ENCODE results near the gene STYXL1. TPM values are rescaled to one million over a fixed set of nuclear protein-coding genes. Genes with fewer than 3 reads are reported as not detected.
A peak's percentile ranks its signal among the peaks of the same experiment; 100 is the strongest.
"Not testable (repeated sequence)": the region's sequence is repeated elsewhere in the genome, so short reads cannot be mapped to it uniquely, and the experiment has no call there.

The STYXL1 gene, protein sequence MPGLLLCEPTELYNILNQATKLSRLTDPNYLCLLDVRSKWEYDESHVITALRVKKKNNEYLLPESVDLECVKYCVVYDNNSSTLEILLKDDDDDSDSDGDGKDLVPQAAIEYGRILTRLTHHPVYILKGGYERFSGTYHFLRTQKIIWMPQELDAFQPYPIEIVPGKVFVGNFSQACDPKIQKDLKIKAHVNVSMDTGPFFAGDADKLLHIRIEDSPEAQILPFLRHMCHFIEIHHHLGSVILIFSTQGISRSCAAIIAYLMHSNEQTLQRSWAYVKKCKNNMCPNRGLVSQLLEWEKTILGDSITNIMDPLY
- 46.3 TPM for total RNA-seq (ENCODE audit: unreplicated experiment)
- long read RNA-seq, partial matches to known transcripts = 1 of 16 reads
- long read RNA-seq, other reads (novel, unspliced or antisense) = 12 of 16 reads

DNA sequence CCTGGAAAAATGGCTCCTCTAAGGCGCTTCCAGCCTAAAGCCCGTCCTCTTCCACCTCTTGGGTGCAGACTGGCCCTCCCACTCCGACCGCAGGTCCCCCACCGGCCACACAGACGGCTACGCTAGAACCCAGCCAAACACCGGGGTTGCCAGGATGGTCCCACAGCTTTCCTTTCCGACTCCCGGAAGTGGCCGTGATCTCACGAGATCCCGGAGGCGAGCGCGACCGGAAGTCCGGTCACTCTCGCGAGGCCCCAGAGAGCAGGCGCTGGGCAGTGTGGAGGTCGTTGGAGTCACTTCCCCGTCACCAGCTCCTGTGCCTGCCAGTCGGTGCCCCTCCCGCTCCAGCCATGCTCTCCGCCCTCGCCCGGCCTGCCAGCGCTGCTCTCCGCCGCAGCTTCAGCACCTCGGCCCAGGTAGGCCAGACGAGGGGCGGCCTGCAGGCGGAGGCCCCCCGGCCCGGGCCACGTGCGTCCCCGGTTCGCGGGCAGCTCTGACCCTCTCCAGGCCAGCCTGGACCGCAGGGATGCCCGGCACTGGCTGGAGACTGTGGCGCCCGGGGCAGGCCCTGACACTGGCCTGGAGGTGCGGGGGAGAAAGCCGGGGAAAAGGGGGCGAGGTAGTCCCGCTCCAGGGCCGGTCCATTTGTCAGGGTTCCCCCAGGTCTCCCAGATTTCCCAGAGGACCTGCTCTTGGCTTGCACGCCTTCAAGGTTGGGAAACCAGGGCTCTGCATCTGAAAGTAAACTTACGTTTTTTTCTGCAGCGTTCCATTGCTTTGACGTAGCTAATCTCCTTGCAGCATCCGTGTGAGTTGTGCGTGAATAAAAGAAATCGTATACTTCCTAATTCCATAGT, at the start of gene STYXL1, which contains the start of gene MDH2:
Gene STYXL1, minus strand, starts transcription at position 190 of the 857 bp plus-strand sequence. CDS start 17,477 bp downstream, outside the sequence.
Gene MDH2, plus strand, starts transcription at position 296 of the 857 bp plus-strand sequence. Its CDS starts 55 bp downstream, at position 351.
- H3K27ac Mint-ChIP-seq (ENCODE audit: unreplicated experiment) = peak within 1 kb of the TSS; percentile 99
- peaks cover 23% of the 10 kb centered on the region for H3K4me1 Mint-ChIP-seq (ENCODE audit: unreplicated experiment)
- TF ChIP-seq, protein P1, sequence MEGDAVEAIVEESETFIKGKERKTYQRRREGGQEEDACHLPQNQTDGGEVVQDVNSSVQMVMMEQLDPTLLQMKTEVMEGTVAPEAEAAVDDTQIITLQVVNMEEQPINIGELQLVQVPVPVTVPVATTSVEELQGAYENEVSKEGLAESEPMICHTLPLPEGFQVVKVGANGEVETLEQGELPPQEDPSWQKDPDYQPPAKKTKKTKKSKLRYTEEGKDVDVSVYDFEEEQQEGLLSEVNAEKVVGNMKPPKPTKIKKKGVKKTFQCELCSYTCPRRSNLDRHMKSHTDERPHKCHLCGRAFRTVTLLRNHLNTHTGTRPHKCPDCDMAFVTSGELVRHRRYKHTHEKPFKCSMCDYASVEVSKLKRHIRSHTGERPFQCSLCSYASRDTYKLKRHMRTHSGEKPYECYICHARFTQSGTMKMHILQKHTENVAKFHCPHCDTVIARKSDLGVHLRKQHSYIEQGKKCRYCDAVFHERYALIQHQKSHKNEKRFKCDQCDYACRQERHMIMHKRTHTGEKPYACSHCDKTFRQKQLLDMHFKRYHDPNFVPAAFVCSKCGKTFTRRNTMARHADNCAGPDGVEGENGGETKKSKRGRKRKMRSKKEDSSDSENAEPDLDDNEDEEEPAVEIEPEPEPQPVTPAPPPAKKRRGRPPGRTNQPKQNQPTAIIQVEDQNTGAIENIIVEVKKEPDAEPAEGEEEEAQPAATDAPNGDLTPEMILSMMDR (IDR thresholded peaks at IDR 0.05; ENCODE audit: unreplicated experiment) = no peak
- H3K27me3 Mint-ChIP-seq (ENCODE audit: unreplicated experiment) = peaks cover 5% of the 10 kb centered on the region
- peak; percentile 95 for DNase-seq (ENCODE audit: low spot score)
- peaks cover 17% of the 10 kb centered on the region for H3K36me3 Mint-ChIP-seq (ENCODE audit: low read depth, unreplicated experiment)
- H3K9me3 Mint-ChIP-seq (ENCODE audit: unreplicated experiment) = no peaks in the 10 kb centered on the region
- H3K4me3 Mint-ChIP-seq (ENCODE audit: unreplicated experiment) = peak within 1 kb of the TSS; percentile 99

DNA sequence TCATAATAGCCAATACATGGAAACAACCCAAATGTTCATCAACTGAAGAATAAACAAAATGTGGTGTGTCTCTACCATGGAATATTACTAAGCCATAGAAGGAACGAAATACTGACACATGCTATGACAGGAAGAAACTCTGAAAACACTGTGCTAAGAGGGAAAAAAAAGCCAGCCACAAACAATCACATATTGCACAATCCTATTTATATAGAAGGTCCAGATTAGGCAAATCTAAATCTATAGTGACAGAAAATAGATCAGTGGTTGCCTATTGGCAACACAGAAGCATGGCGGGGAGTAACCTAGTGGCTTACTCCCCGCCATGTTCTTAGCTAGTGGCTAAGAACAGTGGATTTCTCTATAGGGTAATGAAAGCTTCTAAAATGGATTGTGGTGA, 48.1 kb upstream of the STYXL1 start:
- H3K27me3 Mint-ChIP-seq (ENCODE audit: unreplicated experiment) = no peaks in the 10 kb centered on the region
- H3K4me1 Mint-ChIP-seq (ENCODE audit: unreplicated experiment) = no peaks in the 10 kb centered on the region

DNA sequence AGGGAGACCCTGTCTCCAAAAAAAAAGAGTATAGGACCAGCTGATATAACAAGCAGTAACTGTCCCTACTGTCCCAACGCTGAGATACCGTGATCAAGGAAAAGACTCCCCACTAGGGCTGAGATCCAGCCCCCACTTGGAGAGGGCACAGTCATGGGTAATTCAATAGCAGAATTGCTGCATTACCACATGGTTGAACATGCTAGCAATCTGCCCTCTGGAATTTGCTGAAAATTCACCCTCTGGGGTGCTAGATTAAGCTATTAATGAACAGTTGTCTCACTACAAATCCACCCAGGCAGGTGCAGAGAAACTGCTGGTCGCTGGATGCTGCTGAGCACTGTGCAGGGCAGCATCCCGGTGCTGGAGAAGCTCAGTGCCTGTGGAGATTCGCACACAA, 46.5 kb upstream of the STYXL1 start:
- not testable (repeated sequence) for H3K36me3 Mint-ChIP-seq (ENCODE audit: low read depth, unreplicated experiment); H3K4me1 Mint-ChIP-seq (ENCODE audit: unreplicated experiment); H3K27me3 Mint-ChIP-seq (ENCODE audit: unreplicated experiment); H3K4me3 Mint-ChIP-seq (ENCODE audit: unreplicated experiment); H3K27ac Mint-ChIP-seq (ENCODE audit: unreplicated experiment); H3K9me3 Mint-ChIP-seq (ENCODE audit: unreplicated experiment); DNase-seq (ENCODE audit: low spot score)

More for the DNA sequence above, 48.1 kb upstream of the STYXL1 start:
- H3K9me3 Mint-ChIP-seq (ENCODE audit: unreplicated experiment) = no peaks in the 10 kb centered on the region
- H3K4me3 Mint-ChIP-seq (ENCODE audit: unreplicated experiment) = no peak overlapping the region
- H3K36me3 Mint-ChIP-seq (ENCODE audit: low read depth, unreplicated experiment) = no peaks in the 10 kb centered on the region
- TF ChIP-seq, protein P1 (IDR thresholded peaks at IDR 0.05; ENCODE audit: unreplicated experiment) = no peak
- DNase-seq (ENCODE audit: low spot score) = no peak
- no peak overlapping the region for H3K27ac Mint-ChIP-seq (ENCODE audit: unreplicated experiment)

DNA sequence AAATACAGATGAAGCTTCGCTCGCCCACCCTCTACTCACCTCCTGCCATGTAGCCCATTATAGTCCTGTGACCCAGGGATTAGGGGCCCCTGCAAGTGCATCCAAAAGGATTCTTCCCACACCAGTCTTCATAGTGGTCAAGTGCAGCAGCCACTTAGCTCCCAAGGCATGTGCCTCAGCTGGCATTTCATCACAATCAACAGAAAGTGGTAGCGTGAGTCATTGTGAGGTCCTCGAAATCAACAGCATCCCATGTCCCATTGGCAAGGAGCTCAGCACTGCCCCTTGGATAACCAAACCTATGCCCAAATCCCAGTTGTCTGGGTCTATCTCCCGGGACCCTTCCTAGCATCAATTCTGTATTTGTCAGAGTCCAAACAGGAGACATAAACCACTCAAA, 45.7 kb upstream of the STYXL1 start:
- DNase-seq (ENCODE audit: low spot score); H3K9me3 Mint-ChIP-seq (ENCODE audit: unreplicated experiment); H3K27ac Mint-ChIP-seq (ENCODE audit: unreplicated experiment); H3K36me3 Mint-ChIP-seq (ENCODE audit: low read depth, unreplicated experiment); H3K27me3 Mint-ChIP-seq (ENCODE audit: unreplicated experiment); H3K4me3 Mint-ChIP-seq (ENCODE audit: unreplicated experiment); H3K4me1 Mint-ChIP-seq (ENCODE audit: unreplicated experiment): not testable (repeated sequence)

DNA sequence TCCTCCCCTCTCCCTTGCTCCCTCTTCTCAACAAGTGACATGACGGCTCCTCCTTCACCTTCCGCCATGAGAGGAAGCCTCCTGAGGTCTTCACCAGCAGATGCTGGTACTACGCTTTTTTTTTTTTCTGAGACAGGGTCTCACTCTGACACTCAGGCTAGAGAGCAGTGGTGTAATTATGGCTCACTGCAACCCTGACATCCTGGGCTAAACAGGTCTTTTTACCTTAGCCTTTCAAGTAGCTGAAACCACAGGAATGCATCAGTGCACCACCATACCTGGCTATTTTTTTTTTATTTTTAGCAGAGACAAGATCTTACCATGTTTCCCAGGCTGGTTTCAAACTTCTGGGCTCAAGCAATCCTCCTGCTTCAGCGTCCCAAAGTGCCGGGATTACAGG, 43.7 kb upstream of the STYXL1 start:
- TF ChIP-seq, protein P1 (IDR thresholded peaks at IDR 0.05; ENCODE audit: unreplicated experiment) = no peak
- no peaks in the 10 kb centered on the region for H3K27me3 Mint-ChIP-seq (ENCODE audit: unreplicated experiment)
- no peak for DNase-seq (ENCODE audit: low spot score)
- H3K4me3 Mint-ChIP-seq (ENCODE audit: unreplicated experiment) = no peak overlapping the region
- H3K4me1 Mint-ChIP-seq (ENCODE audit: unreplicated experiment) = no peaks in the 10 kb centered on the region
- no peaks in the 10 kb centered on the region for H3K36me3 Mint-ChIP-seq (ENCODE audit: low read depth, unreplicated experiment)
- no peaks in the 10 kb centered on the region for H3K9me3 Mint-ChIP-seq (ENCODE audit: unreplicated experiment)
- H3K27ac Mint-ChIP-seq (ENCODE audit: unreplicated experiment) = no peak overlapping the region

All from endothelial cell (in vitro differentiated cells).